PFSK-1 (cell line): ENCODE data around the gene FAR1.

Experiments
- POLR2AphosphoS5 ChIP-seq: IDR thresholded peaks from 2 replicates; pipeline ENCODE4 v1.6.1; 2012; ENCODE audit warnings: low read depth, mild to moderate bottlenecking, control low read depth, low read length, moderate library complexity
- REST ChIP-seq, 2 experiments: IDR thresholded peaks; 2 replicates each; pipeline versions ENCODE4 v1.6.1 to v1.8.0; 2011 to 2012; ENCODE audit warnings: low read depth in 2 of 2, low read length in 2 of 2, control low read depth in 1 of 2, inconsistent platforms in 1 of 2, mild to moderate bottlenecking in 1 of 2, moderate library complexity in 1 of 2; ENCODE audit not compliant: insufficient read depth in 1 of 2

GRCh38 chr11:13720940-13721339 lies 52.5 kb downstream of the FAR1 start:
- no peak for TF ChIP-seq POLR2AphosphoS5
- TF ChIP-seq REST (IDR thresholded peaks at IDR 0.05; ENCODE audit: insufficient read depth in 1 of 2, low read depth in 2 of 2, low read length in 2 of 2), result no peak
